Endothelial cell of umbilical vein (primary cell): ENCODE results near the gene TMEM108. TPM values are rescaled to one million over a fixed set of nuclear protein-coding genes. Genes with fewer than 3 reads are reported as not detected.

Source experiments
- BruUV-seq: library from RNA; stranded (reverse); fragments of 400-500 nt; replicated peaks from 2 replicates; lab custom pipeline; 2021; lab: Mats Ljungman, UMichigan
- CTCF ChIA-PET: fragments of 300-600, 350-600 bp; sonication (Branson Sonifier 250); formaldehyde crosslinking; loops from one replicate; lab custom pipeline; 2021; ENCODE audit warnings: antibody characterized with exemption, inconsistent platforms; lab: Charles Lee
- POLR2A ChIA-PET: fragments of 300-600, 350-600 bp; sonication (Branson Sonifier 250); formaldehyde crosslinking; loops from one replicate; lab custom pipeline; 2021; ENCODE audit warnings: antibody characterized with exemption, inconsistent platforms; lab: Charles Lee
- DNase-seq: peaks from one replicate; pipeline ENCODE4 v3.0.0-alpha.2; 2011; ENCODE audit warnings: low read depth, low spot score
- FAIRE-seq: peaks from 2 replicates; lab custom pipeline; 2011; peaks lifted over from hg19 to GRCh38; lab: Jason Lieb, UNC
- H2AFZ ChIP-seq: 2 replicates; pipeline ENCODE4 v1.6.0; 2012; ENCODE audit warnings: low read depth, low read length, control low read depth, inconsistent platforms
- H3K27ac ChIP-seq: 2 replicates; pipeline ENCODE4 v1.5.1; 2011; ENCODE audit warnings: low read depth, mild to moderate bottlenecking, control low read depth, low read length, moderate library complexity; ENCODE audit not compliant: insufficient read depth
- H3K27me3 ChIP-seq, 2 experiments: 2 replicates each; pipeline versions ENCODE4 v1.6.0 to v1.6.1; 2011; ENCODE audit warnings: low read length in 2 of 2, mixed read lengths in 1 of 2; ENCODE audit not compliant: control insufficient read depth in 2 of 2, insufficient read depth in 2 of 2
- H3K36me3 ChIP-seq, 2 experiments: 2 replicates in 1 of 2; 3 replicates in 1 of 2; pipeline ENCODE4 v1.5.1; 2011; ENCODE audit warnings: low read length in 2 of 2, mild to moderate bottlenecking in 1 of 2, moderate library complexity in 1 of 2; ENCODE audit not compliant: control insufficient read depth in 2 of 2, insufficient read depth in 2 of 2; ENCODE audit errors: extremely low read depth in 1 of 2
- H3K4me1 ChIP-seq: 3 replicates; pipeline ENCODE4 v1.5.1; 2011; ENCODE audit warnings: mild to moderate bottlenecking, low read length; ENCODE audit not compliant: control insufficient read depth, insufficient read depth; ENCODE audit errors: extremely low read depth
- H3K4me2 ChIP-seq: 2 replicates; pipeline ENCODE4 v1.6.1; 2011; ENCODE audit warnings: low read length, control low read depth, mixed read lengths; ENCODE audit not compliant: insufficient read depth
- H3K4me3 ChIP-seq, 3 experiments: fragments of 200-600 bp in 1 of 3; sonication (generic), shearing (Covaris generic) in 1 of 3; replicated peaks in 1 of 3; 2 replicates each; pipeline ENCODE4 v1.5.1; 2011 to 2016; ENCODE audit warnings: control low read depth in 3 of 3, low read length in 3 of 3, mild to moderate bottlenecking in 2 of 3, inconsistent platforms in 1 of 3, low read depth in 1 of 3, moderate library complexity in 1 of 3; ENCODE audit not compliant: insufficient read depth in 1 of 3
- H3K79me2 ChIP-seq: 2 replicates; pipeline ENCODE4 v1.6.0; 2012; ENCODE audit warnings: low read length, inconsistent platforms; ENCODE audit not compliant: control insufficient read depth, insufficient read depth
- H3K9ac ChIP-seq: replicated peaks from 2 replicates; pipeline ENCODE3; 2011; ENCODE audit warnings: low read length, control low read depth; ENCODE audit not compliant: insufficient read depth; ENCODE audit errors: extremely low read depth
- H3K9me1 ChIP-seq: replicated peaks from 3 replicates; pipeline ENCODE4 v1.6.0; 2011; ENCODE audit warnings: mild to moderate bottlenecking, low read length; ENCODE audit not compliant: control insufficient read depth, insufficient read depth; ENCODE audit errors: extremely low read depth
- H3K9me3 ChIP-seq: replicated peaks from 2 replicates; pipeline ENCODE4 v1.5.1; 2012; ENCODE audit warnings: low read length, inconsistent platforms; ENCODE audit not compliant: control insufficient read depth, insufficient read depth
- H4K20me1 ChIP-seq: replicated peaks from 2 replicates; pipeline ENCODE3; 2011; ENCODE audit warnings: mild to moderate bottlenecking, low read length; ENCODE audit not compliant: control insufficient read depth, insufficient read depth; ENCODE audit errors: extremely low read depth
- EZH2 ChIP-seq: IDR thresholded peaks from 2 replicates; pipeline ENCODE4 v1.6.1; 2012; ENCODE audit warnings: borderline replicate concordance, low read depth, mild to moderate bottlenecking, moderate library complexity, low read length, inconsistent platforms; ENCODE audit not compliant: severe bottlenecking
- FOS ChIP-seq: IDR thresholded peaks from 2 replicates; pipeline ENCODE4 v1.6.1; 2011; ENCODE audit warnings: mild to moderate bottlenecking, low read length, moderate library complexity, borderline replicate concordance; ENCODE audit not compliant: insufficient read depth
- GATA2 ChIP-seq: IDR thresholded peaks from 2 replicates; pipeline ENCODE4 v1.7.0; 2011; ENCODE audit warnings: low read depth, mild to moderate bottlenecking, moderate library complexity, mixed read lengths, low read length; ENCODE audit not compliant: insufficient read length, insufficient read depth
- JUN ChIP-seq: IDR thresholded peaks from 2 replicates; pipeline ENCODE4 v1.6.1; 2011; ENCODE audit warnings: borderline replicate concordance, low read depth; ENCODE audit not compliant: insufficient read length, insufficient read depth
- MYC ChIP-seq: IDR thresholded peaks from one replicate; pipeline ENCODE4 v1.6.1; 2011; ENCODE audit warnings: mild to moderate bottlenecking, low read depth, low read length
- POLR2A ChIP-seq: IDR thresholded peaks from 2 replicates; pipeline ENCODE4 v1.6.1; 2012; ENCODE audit warnings: low read depth, mild to moderate bottlenecking, control low read depth, low read length
- POLR2AphosphoS5 ChIP-seq: IDR thresholded peaks from 2 replicates; pipeline ENCODE4 v1.6.1; 2012; ENCODE audit warnings: low read depth, mild to moderate bottlenecking, control low read depth, low read length, moderate library complexity; ENCODE audit not compliant: insufficient read depth
- dilution Hi-C: fragments of 300-500 bp; cut with MboI; formaldehyde crosslinking; loops from one replicate; pipeline ENCODE4 v1.15.0; 2019; ENCODE audit warnings: low sequenced_read_pairs; ENCODE audit not compliant: extremely low pct_ligation_motif_present
- intact Hi-C: fragments of 100-400 bp; cut with micrococcal nuclease; formaldehyde crosslinking; loops from one replicate; pipeline ENCODE4 v1.10.0; 2022
- polyA plus RNA-seq, 4 experiments: library from polyadenylated mRNA; depleted of rRNA in 3 of 4; stranded (reverse) in 3 of 4; unstranded in 1 of 4; fragments of >200 nt; gene quantifications; 2 replicates each; pipeline versions ENCODE4 v1.2.1 to v1.2.3, GENCODE V29; 2011 to 2012; ENCODE audit warnings: missing spikeins in 1 of 4
- total RNA-seq: library from RNA; stranded (reverse); gene quantifications from 2 replicates; pipeline ENCODE4 v1.2.3, GENCODE V29; 2021
- TF ChIP-seq, protein P1 (sequence below): IDR thresholded peaks from 2 replicates; pipeline ENCODE4 v1.6.1; 2011; ENCODE audit not compliant: insufficient read depth, insufficient read length
- TF ChIP-seq, protein P2 (sequence below), 2 donors: IDR thresholded peaks; 1 replicate in 1 of 2; 2 replicates in 1 of 2; pipeline ENCODE4 v1.5.1; 2011; ENCODE audit warnings: low read length in 2 of 2, mild to moderate bottlenecking in 2 of 2, moderate library complexity in 2 of 2, control low read depth in 1 of 2, inconsistent platforms in 1 of 2, low read depth in 1 of 2; ENCODE audit not compliant: insufficient read depth in 1 of 2; ENCODE audit errors: extremely low read depth in 1 of 2

Gene TMEM108
- total and polyA plus RNA-seq, 2 donors (not counting 3 experiments of a cell fraction or from before 2014, with no cell fraction given): 0.40 to 1.1 TPM

DNA sequence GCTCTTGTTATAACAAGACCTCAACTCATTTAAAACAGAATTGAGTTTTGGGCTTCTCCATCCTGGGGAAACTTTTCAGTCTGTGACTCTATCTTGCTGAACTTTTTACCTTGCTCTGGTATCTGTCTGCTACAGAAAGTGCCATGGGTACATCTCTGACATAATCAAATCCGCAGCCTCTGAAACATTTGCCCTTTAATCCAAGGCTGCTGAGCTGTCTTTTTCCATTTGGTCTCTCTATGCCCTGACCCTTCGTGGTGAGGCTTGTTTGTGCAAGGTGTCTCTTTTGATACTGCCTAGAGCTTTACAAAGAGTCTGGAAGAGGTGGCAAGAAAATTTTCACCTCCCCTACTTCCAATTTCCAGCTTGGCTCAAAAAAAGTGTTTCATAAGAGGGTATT is 11.3 kb downstream of the TMEM108 start:
- dilution Hi-C loops: no loop called here
- DNase-seq (no peak), FAIRE-seq (no peak)
- Histone ChIP-seq H3K9me3 (no peaks in the 10 kb centered on the region), H3K27ac (no peak overlapping the region), H3K79me2 (no peaks in the 10 kb centered on the region), H2AFZ (no peak overlapping the region), H3K4me1 (no peaks in the 10 kb centered on the region), H3K4me3 (no peak overlapping the region), H3K4me2 (no peak overlapping the region), H3K9ac (no peak overlapping the region), H4K20me1 (no peaks in the 10 kb centered on the region), H3K36me3 (no peaks in the 10 kb centered on the region), H3K9me1 (no peaks in the 10 kb centered on the region), H3K27me3 (peaks cover 0 to 1% of the 10 kb centered on the region in 2 experiments)
- ChIA-PET CTCF (no interaction called here), POLR2A (no interaction called here)
- BruUV-seq: no TSS peak
- TF ChIP-seq JUN: no peak
- TF ChIP-seq GATA2: no peak
- no peak for TF ChIP-seq FOS
- TF ChIP-seq, protein P1, sequence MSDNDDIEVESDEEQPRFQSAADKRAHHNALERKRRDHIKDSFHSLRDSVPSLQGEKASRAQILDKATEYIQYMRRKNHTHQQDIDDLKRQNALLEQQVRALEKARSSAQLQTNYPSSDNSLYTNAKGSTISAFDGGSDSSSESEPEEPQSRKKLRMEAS: no peak
- TF ChIP-seq EZH2: no peak
- TF ChIP-seq POLR2AphosphoS5: no peak
- intact Hi-C loops: loop anchor here (5.0 kb wide), 1 partner anchor 163 kb away; no protein-coding TSS in a partner anchor

DNA sequence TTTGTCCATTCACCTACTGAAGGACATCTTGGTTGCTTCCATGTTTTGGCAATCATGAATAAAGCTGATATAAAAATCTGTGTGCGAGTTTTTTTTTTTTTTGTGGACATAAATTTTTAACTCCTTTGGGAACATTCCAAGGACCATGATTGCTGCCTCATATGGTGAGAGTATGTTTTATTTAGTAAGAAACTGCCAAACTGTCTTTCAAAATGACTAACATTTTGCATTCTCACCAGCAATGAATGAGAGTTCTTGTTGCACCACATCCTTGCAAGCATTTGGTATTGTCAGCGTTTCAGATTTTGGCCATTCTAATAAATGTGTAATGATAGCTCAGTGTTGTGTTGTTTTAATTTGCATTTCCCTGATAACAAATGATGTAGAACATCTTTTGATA is 12.7 kb downstream of the TMEM108 start:
- intact Hi-C loops: no loop called here
- dilution Hi-C loops: no loop called here
- Histone ChIP-seq H3K9me1 (no peaks in the 10 kb centered on the region), H2AFZ (no peak overlapping the region), H3K27me3 (peaks cover 0 to 1% of the 10 kb centered on the region in 2 experiments), H3K4me2 (no peak overlapping the region), H3K4me3 (no peak overlapping the region), H3K4me1 (no peaks in the 10 kb centered on the region), H3K27ac (no peak overlapping the region), H3K9me3 (no peaks in the 10 kb centered on the region), H3K9ac (no peak overlapping the region), H3K36me3 (no peaks in the 10 kb centered on the region), H3K79me2 (no peaks in the 10 kb centered on the region), H4K20me1 (no peaks in the 10 kb centered on the region)
- TF ChIP-seq FOS (no peak), POLR2AphosphoS5 (no peak), MYC (no peak), POLR2A (no peak), EZH2 (no peak), GATA2 (no peak), JUN (no peak)
- TF ChIP-seq, protein P2, sequence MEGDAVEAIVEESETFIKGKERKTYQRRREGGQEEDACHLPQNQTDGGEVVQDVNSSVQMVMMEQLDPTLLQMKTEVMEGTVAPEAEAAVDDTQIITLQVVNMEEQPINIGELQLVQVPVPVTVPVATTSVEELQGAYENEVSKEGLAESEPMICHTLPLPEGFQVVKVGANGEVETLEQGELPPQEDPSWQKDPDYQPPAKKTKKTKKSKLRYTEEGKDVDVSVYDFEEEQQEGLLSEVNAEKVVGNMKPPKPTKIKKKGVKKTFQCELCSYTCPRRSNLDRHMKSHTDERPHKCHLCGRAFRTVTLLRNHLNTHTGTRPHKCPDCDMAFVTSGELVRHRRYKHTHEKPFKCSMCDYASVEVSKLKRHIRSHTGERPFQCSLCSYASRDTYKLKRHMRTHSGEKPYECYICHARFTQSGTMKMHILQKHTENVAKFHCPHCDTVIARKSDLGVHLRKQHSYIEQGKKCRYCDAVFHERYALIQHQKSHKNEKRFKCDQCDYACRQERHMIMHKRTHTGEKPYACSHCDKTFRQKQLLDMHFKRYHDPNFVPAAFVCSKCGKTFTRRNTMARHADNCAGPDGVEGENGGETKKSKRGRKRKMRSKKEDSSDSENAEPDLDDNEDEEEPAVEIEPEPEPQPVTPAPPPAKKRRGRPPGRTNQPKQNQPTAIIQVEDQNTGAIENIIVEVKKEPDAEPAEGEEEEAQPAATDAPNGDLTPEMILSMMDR (IDR thresholded peaks at IDR 0.05; ENCODE audit: extremely low read depth in 1 of 2, insufficient read depth in 1 of 2, low read depth in 1 of 2, low read length in 2 of 2): no peak
- TF ChIP-seq, protein P1: no peak
- BruUV-seq: no TSS peak
- ChIA-PET CTCF (interaction anchor here (0.9 kb wide), 1 partner anchor 9 kb away, joined by 3 read pairs; no protein-coding TSS in a partner anchor), POLR2A (no interaction called here)
- FAIRE-seq: no peak
- no peak for DNase-seq
